Fibroblast of skin of abdomen (primary cell): Measurements from ENCODE around the gene IGFBP6. TPM values are rescaled to one million over a fixed set of nuclear protein-coding genes. Genes with fewer than 3 reads are reported as not detected.

Experiments used
- DNase-seq: peaks from one replicate; pipeline ENCODE4 v3.0.0-alpha.2; 2013
- polyA plus RNA-seq, 2 experiments: library from polyadenylated mRNA; unstranded; fragments of 120-200 nt; gene quantifications; one replicate each; pipeline ENCODE4 v1.2.1, GENCODE V29; 2013; ENCODE audit not compliant: insufficient read length in 2 of 2

IGFBP6 gene
- 207 TPM for polyA plus RNA-seq (2013, experiment 1 of 2; ENCODE audit: insufficient read length)
- 234 TPM for polyA plus RNA-seq (2013, experiment 2 of 2; ENCODE audit: insufficient read length)

DNA sequence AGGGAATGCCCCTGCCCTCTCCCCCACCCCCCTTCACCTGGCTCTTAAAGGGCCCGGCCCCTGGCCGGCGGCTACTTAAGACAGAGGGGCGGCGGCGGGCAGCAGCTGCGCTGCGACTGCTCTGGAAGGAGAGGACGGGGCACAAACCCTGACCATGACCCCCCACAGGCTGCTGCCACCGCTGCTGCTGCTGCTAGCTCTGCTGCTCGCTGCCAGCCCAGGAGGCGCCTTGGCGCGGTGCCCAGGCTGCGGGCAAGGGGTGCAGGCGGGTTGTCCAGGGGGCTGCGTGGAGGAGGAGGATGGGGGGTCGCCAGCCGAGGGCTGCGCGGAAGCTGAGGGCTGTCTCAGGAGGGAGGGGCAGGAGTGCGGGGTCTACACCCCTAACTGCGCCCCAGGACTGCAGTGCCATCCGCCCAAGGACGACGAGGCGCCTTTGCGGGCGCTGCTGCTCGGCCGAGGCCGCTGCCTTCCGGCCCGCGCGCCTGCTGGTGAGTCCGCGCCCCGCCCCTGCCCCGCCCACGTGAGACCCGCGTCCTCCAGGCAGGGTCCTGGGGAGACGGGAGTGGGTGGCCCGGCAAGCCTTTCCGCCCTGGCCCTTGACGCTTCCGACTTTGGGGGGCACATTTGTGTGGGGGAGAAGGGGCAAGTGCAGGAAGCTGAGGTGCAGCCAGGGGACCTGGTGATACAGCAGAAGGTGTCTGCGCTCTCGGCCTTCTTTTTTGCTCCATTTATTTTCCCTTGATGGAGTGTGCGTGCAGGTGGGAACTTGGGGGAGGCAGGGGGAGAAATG lies at the start of gene IGFBP6:
Gene IGFBP6, plus strand, starts transcription at position 104 of the 790 bp plus-strand sequence. Its CDS starts 51 bp downstream, at position 155.
- peak; percentile 43 for DNase-seq

GRCh38 chr12:53048033-53048779 lies 49.3 kb upstream of the IGFBP6 start:
- no peak for DNase-seq

DNA sequence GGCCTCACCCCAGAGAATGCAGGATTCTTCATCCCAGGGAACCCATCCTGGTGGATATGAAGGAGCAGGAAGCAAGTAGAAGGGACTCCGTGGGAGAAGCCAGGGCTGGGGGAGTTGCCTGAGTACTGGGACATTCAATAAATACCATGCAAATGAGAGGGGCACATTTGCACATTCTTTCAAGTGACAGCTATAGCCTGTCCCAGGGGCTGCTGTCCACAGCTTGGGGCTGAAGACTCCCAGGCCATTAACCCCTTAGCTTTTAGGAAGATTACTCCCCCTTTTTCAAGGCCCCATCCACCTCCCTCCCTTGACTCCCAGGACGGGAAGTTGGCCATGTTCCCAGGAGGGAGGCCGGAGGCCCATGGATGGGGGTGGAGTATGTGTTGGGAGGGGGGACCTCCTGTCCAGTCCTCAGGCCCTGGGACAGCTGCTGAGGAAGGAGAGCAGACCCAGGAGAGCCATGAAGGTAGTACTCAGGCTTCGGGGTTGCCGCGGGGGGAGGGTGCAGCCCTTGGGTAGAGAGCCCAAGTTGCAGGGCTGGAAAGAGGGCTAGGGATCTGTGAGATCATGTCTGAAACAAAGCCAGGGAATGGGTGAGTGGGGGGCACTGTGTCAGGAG lies 48.6 kb upstream of the IGFBP6 start:
- DNase-seq: peak; percentile 64

DNA sequence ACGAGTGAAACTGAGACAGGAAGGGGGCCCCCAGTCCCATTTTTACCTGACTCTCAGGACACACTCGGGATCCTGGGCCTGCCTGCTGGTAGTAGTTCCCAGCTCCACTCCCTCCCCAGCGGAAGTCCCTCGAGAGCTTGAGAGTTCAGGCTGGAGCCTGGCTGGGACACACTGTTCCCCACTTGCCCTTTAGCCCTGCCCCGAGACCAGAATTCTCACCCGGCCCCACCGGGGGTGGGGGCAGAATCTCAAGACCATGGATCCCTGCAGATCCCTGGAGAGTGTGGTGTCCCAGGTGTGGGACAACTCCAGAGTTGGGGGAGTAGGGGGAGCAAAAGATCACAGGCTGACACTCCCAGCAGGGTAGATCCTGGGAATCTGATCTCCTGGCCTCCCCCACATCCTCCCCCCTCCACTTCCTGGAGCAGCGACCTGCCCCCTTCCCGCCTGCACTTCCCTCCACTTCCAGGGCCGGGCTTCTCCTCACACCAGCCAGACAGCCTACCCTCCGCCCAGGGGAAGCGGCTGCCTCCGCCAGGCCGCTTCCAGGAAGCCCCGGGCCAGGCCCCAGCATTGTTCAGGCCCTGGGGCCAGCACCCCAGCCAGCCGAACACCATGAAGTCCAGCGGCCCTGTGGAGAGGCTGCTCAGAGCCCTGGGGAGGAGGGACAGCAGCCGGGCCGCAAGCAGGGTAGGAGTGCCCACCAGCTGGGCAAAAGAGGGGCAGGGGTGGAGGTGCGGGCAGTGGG lies 47.7 kb upstream of the IGFBP6 start, which contains the start of gene TNS2:
Gene TNS2, plus strand, starts transcription at position 495 of the 748 bp plus-strand sequence. Its CDS starts 121 bp downstream, at position 616.
- DNase-seq: peak; percentile 65

GRCh38 chr12:53050426-53051057 lies 46.9 kb upstream of the IGFBP6 start:
- DNase-seq: no peak

DNA sequence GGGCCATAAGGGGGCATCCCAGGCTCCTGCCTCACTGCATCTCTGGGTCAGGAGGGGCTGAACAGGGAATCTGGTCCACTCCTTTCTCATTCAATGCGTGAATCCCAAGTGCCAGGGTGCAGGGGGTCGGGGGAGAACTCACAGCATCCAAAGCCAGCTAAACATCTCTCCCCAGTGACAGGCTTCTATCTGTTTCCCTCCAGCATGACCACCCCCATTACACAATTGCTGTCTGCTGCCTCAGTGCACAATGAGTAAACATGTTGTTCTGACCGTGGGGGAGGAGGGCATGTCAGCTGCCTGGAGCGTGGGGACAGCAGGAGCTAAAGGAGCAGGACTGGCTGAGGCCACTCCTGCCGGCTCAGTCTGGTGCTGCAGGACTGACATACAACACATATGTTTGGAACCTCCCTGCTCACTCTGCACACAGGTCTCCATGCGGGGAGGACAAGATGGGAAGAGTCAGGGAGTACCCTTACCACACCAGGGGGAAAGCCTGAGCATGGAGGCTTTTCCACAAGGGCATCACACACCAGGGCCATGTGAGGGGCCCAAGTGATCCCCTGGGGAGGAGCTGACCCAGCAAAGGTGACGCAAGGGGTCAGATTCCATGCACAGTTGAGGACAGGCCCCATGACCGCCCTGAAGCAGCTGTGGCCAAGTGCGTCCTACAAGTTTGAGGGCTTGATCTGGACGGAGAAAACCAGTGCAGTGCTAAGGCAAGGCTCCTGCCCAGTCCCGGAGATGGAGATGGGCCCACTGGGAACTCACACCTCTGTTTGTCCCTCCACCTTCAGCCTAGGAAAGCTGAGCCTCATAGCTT lies 46.2 kb upstream of the IGFBP6 start:
- peak; percentile 48 for DNase-seq

GRCh38 chr12:53051881-53052412 lies 45.5 kb upstream of the IGFBP6 start:
- no peak for DNase-seq

- peak; percentile 78 for DNase-seq
Observed at GRCh38 chr12:53052419-53053217, 44.8 kb upstream of the IGFBP6 start.

DNA sequence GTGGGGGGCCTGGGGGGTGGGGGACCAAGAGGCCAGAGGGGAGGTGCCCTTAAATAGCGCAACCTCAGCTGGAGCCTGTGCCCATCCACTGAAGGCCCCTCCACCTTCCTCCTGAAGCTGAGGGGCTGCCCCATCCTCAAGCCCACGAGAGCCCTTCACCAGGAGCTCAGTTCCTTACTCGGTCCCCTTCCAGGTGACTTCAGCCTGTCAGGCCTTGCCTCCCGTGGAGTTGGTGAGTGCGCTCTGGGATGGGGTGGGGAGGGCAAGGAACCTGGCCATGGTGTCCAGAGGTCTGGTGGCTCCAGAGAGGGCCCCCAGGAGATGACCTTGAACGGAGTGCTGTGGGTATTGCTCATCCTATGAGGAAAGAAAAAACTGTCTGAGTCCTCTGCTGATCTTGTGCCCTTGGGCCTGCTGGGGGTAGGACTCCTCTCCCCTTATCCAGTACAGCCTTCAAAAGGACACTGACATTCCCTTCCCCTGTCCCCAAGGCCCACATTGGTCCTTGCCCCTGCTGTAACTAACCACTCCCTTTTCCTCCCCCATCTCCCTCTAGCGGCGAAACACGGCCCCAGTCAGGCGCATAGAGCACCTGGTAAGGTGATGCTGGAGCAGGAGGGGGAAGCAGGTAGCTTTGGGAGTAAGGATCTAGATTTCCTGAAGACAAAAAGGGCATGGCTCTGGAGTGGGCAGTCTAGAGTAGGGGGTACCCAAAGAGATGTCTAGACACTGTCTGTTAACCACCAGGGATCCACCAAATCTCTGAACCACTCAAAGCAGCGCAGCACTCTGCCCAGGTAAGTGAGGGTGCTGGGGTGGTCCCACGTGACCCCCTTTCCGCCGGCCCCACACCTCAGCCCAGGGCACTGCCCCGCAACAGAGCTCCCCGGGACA lies 44.0 kb upstream of the IGFBP6 start:
- no peak for DNase-seq

DNA sequence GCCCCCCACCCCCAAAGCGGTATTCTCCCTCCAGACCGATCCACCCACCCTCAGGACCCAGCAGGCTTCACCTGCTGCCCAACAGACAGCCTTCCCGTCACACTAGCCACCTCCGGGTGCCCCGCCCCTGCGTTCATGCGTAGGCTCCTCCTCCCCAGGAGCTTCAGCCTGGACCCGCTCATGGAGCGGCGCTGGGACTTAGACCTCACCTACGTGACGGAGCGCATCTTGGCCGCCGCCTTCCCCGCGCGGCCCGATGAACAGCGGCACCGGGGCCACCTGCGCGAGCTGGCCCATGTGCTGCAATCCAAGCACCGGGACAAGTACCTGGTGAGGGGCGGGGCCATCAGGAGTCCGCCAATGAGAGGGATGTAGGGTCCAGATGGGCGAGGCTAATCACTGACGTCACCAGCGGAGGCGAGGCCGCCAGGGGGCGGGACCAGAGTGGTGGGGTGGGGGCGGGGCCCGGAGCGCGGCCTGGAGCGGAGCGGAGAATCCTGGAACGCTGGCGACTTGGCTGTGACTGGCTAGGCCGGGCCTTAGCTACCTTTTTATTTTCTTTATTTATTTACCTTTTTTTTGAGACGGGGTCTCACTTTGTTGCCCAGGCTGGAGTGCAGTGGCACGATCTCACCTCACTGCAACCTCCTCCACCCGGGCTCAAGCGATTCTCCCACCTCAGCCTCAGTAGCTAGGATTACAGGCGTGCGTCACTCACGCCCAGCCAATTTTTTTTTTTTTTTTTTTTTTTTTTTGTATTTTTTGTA lies 43.2 kb upstream of the IGFBP6 start:
- peak; percentile 87 for DNase-seq

DNA sequence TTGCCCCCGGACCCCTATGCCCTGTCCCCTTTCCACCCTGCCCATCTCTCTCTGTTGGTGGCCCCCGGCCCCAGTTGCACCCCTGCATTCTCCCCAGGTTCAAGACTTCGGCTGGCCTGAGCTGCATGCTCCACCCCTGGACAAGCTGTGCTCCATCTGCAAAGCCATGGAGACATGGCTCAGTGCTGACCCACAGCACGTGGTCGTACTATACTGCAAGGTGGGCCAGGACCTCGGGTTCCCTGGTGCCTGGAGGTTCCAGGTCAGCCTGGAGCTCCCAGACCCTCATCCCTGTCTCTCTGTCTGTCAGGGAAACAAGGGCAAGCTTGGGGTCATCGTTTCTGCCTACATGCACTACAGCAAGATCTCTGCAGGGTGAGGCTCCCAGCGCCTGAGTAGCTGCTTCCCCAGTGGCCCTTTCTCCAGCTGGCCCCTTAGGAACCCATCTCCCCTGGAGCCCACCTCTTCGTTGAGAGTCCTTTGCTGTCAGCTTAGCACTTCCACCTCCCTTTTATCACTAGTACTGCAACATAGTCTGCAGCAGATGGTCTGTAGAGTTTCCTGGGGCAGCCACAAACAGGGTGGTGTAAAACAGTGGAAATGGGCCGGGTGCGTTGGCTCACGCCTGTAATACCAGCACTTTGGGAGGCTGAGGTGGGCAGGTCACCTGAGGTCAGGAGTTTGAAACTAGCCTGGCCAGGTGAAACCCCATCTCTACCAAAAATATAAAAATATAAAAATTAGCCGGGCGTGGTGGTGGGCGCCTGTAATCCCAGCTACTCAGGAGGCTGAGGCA lies 41.8 kb upstream of the IGFBP6 start:
- DNase-seq: no peak

GRCh38 chr12:53056296-53056695 lies 41.2 kb upstream of the IGFBP6 start:
- no peak for DNase-seq

- no peak for DNase-seq
Observed at GRCh38 chr12:53056901-53057300, 40.6 kb upstream of the IGFBP6 start.

GRCh38 chr12:53057816-53058500 lies 39.5 kb upstream of the IGFBP6 start:
- no peak for DNase-seq

- no peak for DNase-seq
Observed at GRCh38 chr12:53058674-53059433, 38.6 kb upstream of the IGFBP6 start.
